ENCODE measurements around the gene DCTN4.

Gene DCTN4

GRCh38 chr5:150723845-150724244 is 35.0 kb downstream of the DCTN4 start:
- DNase-seq (ENCODE audit: insufficient read length, low spot score) (no peak), FAIRE-seq (no peak)
- TF ChIP-seq POLR2A (IDR thresholded peaks at IDR 0.05; ENCODE audit: low read depth, low read length) (no peak), TAF1 (IDR thresholded peaks at IDR 0.05; ENCODE audit: low read depth, low read length) (no peak), PAX5 (IDR thresholded peaks at IDR 0.05; ENCODE audit: insufficient read depth, low read length, severe bottlenecking) (no peak), POU2F2 (IDR thresholded peaks at IDR 0.05; ENCODE audit: low read depth, low read length) (no peak)

GRCh38 chr5:150710165-150710564 is 48.7 kb downstream of the DCTN4 start:
- FAIRE-seq (no peak), DNase-seq (ENCODE audit: insufficient read length, low spot score) (no peak)
- no peak for TF ChIP-seq SPI1 (IDR thresholded peaks at IDR 0.05; ENCODE audit: low read depth, low read length)

- FAIRE-seq (no peak), DNase-seq (ENCODE audit: insufficient read length, low spot score) (no peak)
- TF ChIP-seq SPI1 (IDR thresholded peaks at IDR 0.05; ENCODE audit: low read depth, low read length) = no peak
- no peak for TF ChIP-seq PAX5 (IDR thresholded peaks at IDR 0.05; ENCODE audit: insufficient read depth, low read length, severe bottlenecking)
- no peak for TF ChIP-seq POLR2AphosphoS5 (IDR thresholded peaks at IDR 0.05; ENCODE audit: low read depth, low read length)
- no peak for TF ChIP-seq POLR2A (IDR thresholded peaks at IDR 0.05; ENCODE audit: low read depth, low read length)
- no peak for TF ChIP-seq TAF1 (IDR thresholded peaks at IDR 0.05; ENCODE audit: low read depth, low read length)
- no peak for TF ChIP-seq POU2F2 (IDR thresholded peaks at IDR 0.05; ENCODE audit: low read depth, low read length)
These were observed 51.9 kb downstream of the DCTN4 start for GRCh38 chr5:150706776-150707390.

- DNase-seq (ENCODE audit: insufficient read length, low spot score) = no peak
- no peak for FAIRE-seq
- TF ChIP-seq POU2F2 (IDR thresholded peaks at IDR 0.05; ENCODE audit: low read depth, low read length) = no peak
- no peak for TF ChIP-seq PAX5 (IDR thresholded peaks at IDR 0.05; ENCODE audit: insufficient read depth, low read length, severe bottlenecking)
- TF ChIP-seq SPI1 (IDR thresholded peaks at IDR 0.05; ENCODE audit: low read depth, low read length) = no peak
- TF ChIP-seq POLR2AphosphoS5 (IDR thresholded peaks at IDR 0.05; ENCODE audit: low read depth, low read length) = no peak
- TF ChIP-seq TAF1 (IDR thresholded peaks at IDR 0.05; ENCODE audit: low read depth, low read length) = no peak
- TF ChIP-seq POLR2A (IDR thresholded peaks at IDR 0.05; ENCODE audit: low read depth, low read length) = no peak
These were observed 55.1 kb downstream of the DCTN4 start for GRCh38 chr5:150703762-150704161.

- TF ChIP-seq POLR2A (IDR thresholded peaks at IDR 0.05; ENCODE audit: low read depth, low read length) (peak; percentile 74), POLR2AphosphoS5 (IDR thresholded peaks at IDR 0.05; ENCODE audit: low read depth, low read length) (peak; percentile 86), SPI1 (IDR thresholded peaks at IDR 0.05; ENCODE audit: low read depth, low read length) (no peak), TAF1 (IDR thresholded peaks at IDR 0.05; ENCODE audit: low read depth, low read length) (peak; percentile 71), POU2F2 (IDR thresholded peaks at IDR 0.05; ENCODE audit: low read depth, low read length) (no peak), PAX5 (IDR thresholded peaks at IDR 0.05; ENCODE audit: insufficient read depth, low read length, severe bottlenecking) (no peak)
- DNase-seq (ENCODE audit: insufficient read length, low spot score) = peak; percentile 67
- peak; percentile 90 for FAIRE-seq
These were observed 58.0 kb downstream of the DCTN4 start, which contains the start of gene RBM22 for GRCh38 chr5:150700594-150701377. Gene RBM22, minus strand, starts transcription at chr5:150701062. Its CDS starts 77 bp downstream, at chr5:150700985.

- 0 out of 2 replicates have a peak, but pooled peaks have one; percentile 1 for TF ChIP-seq SPI1 (IDR thresholded peaks at IDR 0.05; ENCODE audit: low read depth, low read length)
- TF ChIP-seq TAF1 (IDR thresholded peaks at IDR 0.05; ENCODE audit: low read depth, low read length) = no peak
- FAIRE-seq (peak; percentile 81), DNase-seq (ENCODE audit: insufficient read length, low spot score) (no peak)
These were observed 58.6 kb downstream of the DCTN4 start for GRCh38 chr5:150700246-150700593.

GRCh38 chr5:150694612-150695011 is 64.2 kb downstream of the DCTN4 start:
- DNase-seq (ENCODE audit: insufficient read length, low spot score) (no peak), FAIRE-seq (no peak)
- TF ChIP-seq TAF1 (IDR thresholded peaks at IDR 0.05; ENCODE audit: low read depth, low read length) = no peak
- no peak for TF ChIP-seq POU2F2 (IDR thresholded peaks at IDR 0.05; ENCODE audit: low read depth, low read length)
- TF ChIP-seq POLR2A (IDR thresholded peaks at IDR 0.05; ENCODE audit: low read depth, low read length) = no peak
- no peak for TF ChIP-seq POLR2AphosphoS5 (IDR thresholded peaks at IDR 0.05; ENCODE audit: low read depth, low read length)
- no peak for TF ChIP-seq PAX5 (IDR thresholded peaks at IDR 0.05; ENCODE audit: insufficient read depth, low read length, severe bottlenecking)

- FAIRE-seq (no peak), DNase-seq (ENCODE audit: insufficient read length, low spot score) (no peak)
- no peak for TF ChIP-seq POLR2AphosphoS5 (IDR thresholded peaks at IDR 0.05; ENCODE audit: low read depth, low read length)
- no peak for TF ChIP-seq TAF1 (IDR thresholded peaks at IDR 0.05; ENCODE audit: low read depth, low read length)
- TF ChIP-seq PAX5 (IDR thresholded peaks at IDR 0.05; ENCODE audit: insufficient read depth, low read length, severe bottlenecking) = no peak
- TF ChIP-seq POLR2A (IDR thresholded peaks at IDR 0.05; ENCODE audit: low read depth, low read length) = no peak
- no peak for TF ChIP-seq SPI1 (IDR thresholded peaks at IDR 0.05; ENCODE audit: low read depth, low read length)
- no peak for TF ChIP-seq POU2F2 (IDR thresholded peaks at IDR 0.05; ENCODE audit: low read depth, low read length)
These were observed 66.5 kb downstream of the DCTN4 start for GRCh38 chr5:150692276-150692675.

GRCh38 chr5:150690760-150691159 is 68.1 kb downstream of the DCTN4 start:
- TF ChIP-seq POU2F2 (IDR thresholded peaks at IDR 0.05; ENCODE audit: low read depth, low read length) (no peak), POLR2AphosphoS5 (IDR thresholded peaks at IDR 0.05; ENCODE audit: low read depth, low read length) (no peak), POLR2A (IDR thresholded peaks at IDR 0.05; ENCODE audit: low read depth, low read length) (no peak), TAF1 (IDR thresholded peaks at IDR 0.05; ENCODE audit: low read depth, low read length) (no peak), SPI1 (IDR thresholded peaks at IDR 0.05; ENCODE audit: low read depth, low read length) (no peak), PAX5 (IDR thresholded peaks at IDR 0.05; ENCODE audit: insufficient read depth, low read length, severe bottlenecking) (no peak)
- DNase-seq (ENCODE audit: insufficient read length, low spot score) = no peak
- FAIRE-seq = no peak

GRCh38 chr5:150689120-150689519 is 69.7 kb downstream of the DCTN4 start:
- no peak for DNase-seq (ENCODE audit: insufficient read length, low spot score)
- FAIRE-seq = no peak
- TF ChIP-seq SPI1 (IDR thresholded peaks at IDR 0.05; ENCODE audit: low read depth, low read length) (no peak), PAX5 (IDR thresholded peaks at IDR 0.05; ENCODE audit: insufficient read depth, low read length, severe bottlenecking) (no peak), POLR2AphosphoS5 (IDR thresholded peaks at IDR 0.05; ENCODE audit: low read depth, low read length) (no peak), POU2F2 (IDR thresholded peaks at IDR 0.05; ENCODE audit: low read depth, low read length) (no peak), TAF1 (IDR thresholded peaks at IDR 0.05; ENCODE audit: low read depth, low read length) (no peak), POLR2A (IDR thresholded peaks at IDR 0.05; ENCODE audit: low read depth, low read length) (no peak)

All from GM12891 (cell line).